Mononuclear cell (primary cell): ENCODE results near the gene RTN4RL2. TPM values are rescaled to one million over a fixed set of nuclear protein-coding genes. Genes with fewer than 3 reads are reported as not detected.
A peak's percentile ranks its signal among the peaks of the same experiment; 100 is the strongest.

Source experiments
- H3K27me3 ChIP-seq: 2 replicates; pipeline ENCODE4 v1.6.0; 2011; ENCODE audit warnings: low read length, control low read depth; ENCODE audit not compliant: insufficient read depth
- H3K4me1 ChIP-seq: 2 replicates; pipeline ENCODE4 v1.5.1; 2011; ENCODE audit warnings: mild to moderate bottlenecking, low read length, control low read depth; ENCODE audit not compliant: insufficient read depth
- H3K4me3 ChIP-seq: 2 replicates; pipeline ENCODE4 v1.5.1; 2011; ENCODE audit warnings: mild to moderate bottlenecking, low read length, moderate library complexity
- H3K9me3 ChIP-seq: 2 replicates; pipeline ENCODE4 v1.5.1; 2011; ENCODE audit warnings: low read depth, mild to moderate bottlenecking, control low read depth, low read length
- total RNA-seq: library from RNA; depleted of rRNA; stranded (reverse); fragments of >200 nt; gene quantifications from one replicate; pipeline ENCODE4 v1.2.3, GENCODE V29; 2012

RTN4RL2 gene
- total RNA-seq, 1 donor, result 0.10 TPM

DNA sequence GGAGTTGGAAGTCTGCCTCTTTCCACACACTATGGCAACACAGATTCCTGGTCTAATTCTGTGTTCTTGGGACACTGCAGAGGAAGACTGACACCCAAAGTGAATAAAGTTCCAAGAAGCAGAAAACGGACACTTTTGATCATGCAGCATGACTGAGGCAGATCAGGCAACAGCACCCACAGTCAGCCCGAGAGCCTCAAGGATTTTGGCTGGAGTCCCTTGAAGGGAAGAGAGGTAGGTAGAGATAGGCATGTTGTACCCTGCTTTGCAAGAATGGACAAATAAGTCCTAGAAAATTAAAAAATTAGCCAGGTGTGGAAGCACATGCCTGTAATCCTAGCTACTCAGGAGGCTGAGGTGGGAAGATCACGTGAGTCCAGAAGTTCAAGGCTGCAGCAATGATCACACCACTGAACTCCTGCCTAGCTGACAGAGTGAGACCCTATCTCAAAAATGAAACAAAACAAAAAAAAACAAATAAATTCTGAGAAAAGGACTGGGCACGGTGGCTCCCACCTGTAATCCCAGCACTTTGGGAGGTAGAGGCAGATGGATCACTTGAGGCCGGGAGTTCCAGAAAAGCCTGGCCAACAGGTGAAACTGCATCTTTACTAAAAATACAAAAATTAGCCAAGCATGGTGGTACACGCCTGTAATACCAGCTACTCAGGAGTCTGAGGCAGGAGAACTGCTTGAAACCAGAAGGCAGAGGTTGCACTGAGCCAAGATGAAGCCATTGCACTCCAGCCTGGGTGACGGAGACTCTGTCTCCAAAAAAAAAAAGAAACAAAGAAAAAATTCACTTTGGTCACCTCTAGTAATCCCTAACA is 48.2 kb downstream of the RTN4RL2 start:
- H3K27me3 ChIP-seq, result no peaks in the 10 kb centered on the region
- no peaks in the 10 kb centered on the region for H3K9me3 ChIP-seq
- H3K4me1 ChIP-seq, result peaks cover 9% of the 10 kb centered on the region
- no peak overlapping the region for H3K4me3 ChIP-seq

DNA sequence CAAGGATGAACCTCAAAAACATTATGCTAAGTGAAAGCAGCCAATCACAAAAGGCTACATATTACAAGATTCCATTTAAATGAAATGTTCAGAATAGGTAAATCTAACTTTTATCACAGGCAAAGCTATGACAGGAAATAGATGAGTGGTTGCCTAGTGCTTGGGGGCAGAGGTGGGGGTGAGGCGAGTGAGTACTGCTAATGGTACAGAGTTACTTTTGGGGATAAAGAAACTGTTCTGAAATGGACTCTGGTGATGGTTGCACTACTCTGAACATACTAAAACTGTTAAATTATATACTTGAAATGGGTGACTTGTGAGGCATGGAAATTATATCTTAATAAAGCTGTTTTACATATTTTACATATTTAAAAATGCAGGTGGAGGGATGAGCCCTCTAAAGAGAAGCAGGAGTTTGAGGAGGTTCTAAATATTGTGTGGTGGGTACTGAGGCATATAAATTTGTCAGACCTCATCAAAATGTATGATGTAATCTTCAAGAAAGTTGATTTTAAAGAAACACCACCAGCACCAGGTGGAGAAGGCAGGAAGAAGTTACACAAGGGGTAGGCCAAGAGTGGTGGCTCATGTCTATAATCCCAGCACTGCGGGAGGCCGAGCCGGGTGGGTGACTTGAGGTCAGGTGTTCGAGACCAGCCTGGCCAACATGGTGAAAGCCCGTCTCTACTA is 51.6 kb downstream of the RTN4RL2 start:
- no peak overlapping the region for H3K4me3 ChIP-seq
- H3K9me3 ChIP-seq, result no peaks in the 10 kb centered on the region
- peaks cover 31% of the 10 kb centered on the region for H3K4me1 ChIP-seq
- H3K27me3 ChIP-seq, result no peaks in the 10 kb centered on the region

DNA sequence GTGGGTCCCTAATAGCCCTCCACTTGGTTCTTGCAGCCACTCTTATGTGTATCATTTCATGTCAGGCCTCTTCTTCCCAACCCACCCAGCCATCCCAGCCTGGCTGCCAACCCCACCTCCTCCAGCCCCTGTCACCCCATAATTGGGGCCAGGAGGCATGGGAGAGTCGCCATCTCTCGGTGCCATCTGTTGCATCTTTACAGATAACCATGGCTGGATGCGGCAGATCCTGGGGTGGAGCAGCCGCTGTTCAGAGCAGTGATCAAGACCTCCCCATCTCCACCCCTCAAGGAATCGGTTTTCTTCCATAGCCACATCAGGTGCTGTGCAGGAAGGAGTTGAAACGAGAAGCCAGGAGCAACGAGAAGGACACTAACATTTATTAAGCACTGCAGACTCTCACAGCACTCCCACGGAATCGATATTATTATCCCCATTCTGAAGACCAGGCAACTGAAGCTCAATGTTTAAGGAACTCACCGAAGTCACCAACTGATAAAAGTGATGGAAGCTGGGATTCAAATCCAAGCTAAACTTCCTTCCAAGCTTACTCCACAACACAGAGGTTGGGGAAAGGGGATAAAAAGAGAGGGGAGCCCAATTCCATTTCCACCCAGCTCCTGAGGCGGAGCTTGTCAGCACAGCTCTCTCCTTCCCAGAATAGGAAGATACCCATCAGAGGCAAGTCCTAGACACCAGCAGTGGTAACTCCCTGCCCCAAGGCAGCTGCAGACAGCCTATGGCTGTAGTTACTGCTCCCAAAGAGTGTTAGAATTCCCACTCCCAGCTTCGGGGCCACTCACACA is 52.5 kb downstream of the RTN4RL2 start:
- Histone ChIP-seq H3K4me1 (peaks cover 31% of the 10 kb centered on the region), H3K4me3 (no peak overlapping the region), H3K9me3 (no peaks in the 10 kb centered on the region), H3K27me3 (no peaks in the 10 kb centered on the region)

DNA sequence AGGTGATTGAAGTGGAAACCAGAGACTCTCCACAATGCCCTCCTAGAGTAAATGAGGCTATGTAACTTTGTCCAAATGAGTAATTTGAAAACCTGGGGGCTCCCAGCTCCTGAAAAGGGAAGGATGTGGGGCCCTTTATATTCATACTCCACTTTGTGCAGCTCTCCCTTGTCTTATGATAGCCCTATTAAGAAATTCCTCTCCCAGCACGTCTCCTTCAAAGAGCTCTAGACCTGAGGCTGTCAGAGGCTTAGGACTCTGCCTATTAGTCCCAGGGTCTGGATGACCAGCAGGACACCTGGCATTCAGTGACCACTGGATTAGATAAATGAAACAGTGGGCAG is 53.1 kb downstream of the RTN4RL2 start:
- Histone ChIP-seq H3K4me3 (no peak overlapping the region), H3K9me3 (no peaks in the 10 kb centered on the region), H3K27me3 (no peaks in the 10 kb centered on the region), H3K4me1 (peaks cover 31% of the 10 kb centered on the region)

DNA sequence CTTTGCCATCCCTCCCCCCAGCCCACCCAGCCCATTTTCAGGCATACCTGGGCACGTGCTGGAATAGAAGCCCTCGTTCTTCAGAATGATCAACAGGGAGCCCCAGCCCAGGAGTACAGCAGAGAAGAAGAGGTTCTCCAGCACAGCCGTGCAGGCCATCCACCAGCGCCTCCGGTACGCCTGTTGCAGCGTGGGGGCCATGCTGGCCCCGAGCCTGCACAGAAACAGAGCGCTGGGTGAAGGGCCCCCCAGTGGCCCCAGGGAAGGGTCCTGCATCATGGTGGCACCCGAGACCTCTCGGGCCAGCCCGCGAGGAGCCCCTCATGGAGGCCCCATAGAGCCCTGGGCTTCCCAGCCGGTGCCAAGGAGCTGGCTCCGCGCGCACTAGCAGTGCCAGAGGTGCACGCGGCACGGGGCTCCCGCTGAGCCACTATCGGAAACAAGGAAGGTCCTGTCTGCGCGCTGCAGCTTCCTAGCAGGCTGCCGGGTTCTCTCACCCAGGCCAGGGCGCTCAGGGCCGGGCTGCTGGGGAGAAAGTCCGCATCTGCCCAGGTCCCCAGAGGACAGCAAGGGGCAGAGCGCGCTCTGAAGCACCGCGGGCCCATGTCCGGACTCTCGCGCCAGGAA is 53.7 kb downstream of the RTN4RL2 start:
- Histone ChIP-seq H3K27me3 (no peaks in the 10 kb centered on the region), H3K9me3 (no peaks in the 10 kb centered on the region), H3K4me1 (peaks cover 31% of the 10 kb centered on the region), H3K4me3 (peak overlapping the region; percentile 65)

DNA sequence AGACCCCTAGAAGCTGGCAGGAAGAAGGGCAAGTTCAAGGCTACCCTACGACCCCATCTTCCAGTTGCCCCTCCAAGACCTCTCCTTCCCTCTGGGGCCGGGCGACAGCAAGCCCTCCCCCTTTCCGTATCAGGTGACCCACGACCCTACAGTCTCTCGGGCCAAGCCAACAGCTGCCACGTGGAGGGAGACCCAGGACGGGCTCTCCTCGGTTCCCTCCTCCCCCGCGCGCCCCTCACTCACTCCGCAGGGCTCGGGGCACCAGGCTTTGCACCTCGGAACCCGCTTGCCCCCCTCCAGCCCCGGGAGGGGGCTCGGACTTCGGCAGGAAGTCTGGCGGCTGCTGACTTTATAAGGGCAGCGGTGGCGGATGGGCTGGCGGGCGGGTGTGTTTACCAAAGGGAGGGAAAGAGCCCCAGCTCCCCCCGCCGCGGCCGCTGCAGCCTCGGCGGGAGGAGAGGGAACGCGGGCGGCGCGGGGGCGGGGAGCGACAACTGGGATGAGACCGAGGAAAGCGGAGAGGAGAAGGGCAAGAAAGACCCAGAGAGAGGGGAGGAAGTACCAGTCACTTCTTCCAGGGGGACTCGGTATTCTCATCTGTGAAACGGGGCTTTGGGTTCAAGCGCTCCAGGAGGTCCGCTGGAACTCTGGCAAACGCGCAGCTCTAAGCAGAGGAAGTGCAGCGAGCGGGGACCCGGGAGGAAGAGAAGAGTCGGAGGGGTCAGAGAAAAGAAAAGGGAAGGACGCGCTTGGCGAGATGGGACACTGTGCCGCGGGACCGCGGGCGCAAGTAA is 54.4 kb downstream of the RTN4RL2 start:
- peaks cover 31% of the 10 kb centered on the region for H3K4me1 ChIP-seq
- H3K4me3 ChIP-seq, result peak overlapping the region; percentile 65
- H3K27me3 ChIP-seq, result no peaks in the 10 kb centered on the region
- H3K9me3 ChIP-seq, result no peaks in the 10 kb centered on the region

DNA sequence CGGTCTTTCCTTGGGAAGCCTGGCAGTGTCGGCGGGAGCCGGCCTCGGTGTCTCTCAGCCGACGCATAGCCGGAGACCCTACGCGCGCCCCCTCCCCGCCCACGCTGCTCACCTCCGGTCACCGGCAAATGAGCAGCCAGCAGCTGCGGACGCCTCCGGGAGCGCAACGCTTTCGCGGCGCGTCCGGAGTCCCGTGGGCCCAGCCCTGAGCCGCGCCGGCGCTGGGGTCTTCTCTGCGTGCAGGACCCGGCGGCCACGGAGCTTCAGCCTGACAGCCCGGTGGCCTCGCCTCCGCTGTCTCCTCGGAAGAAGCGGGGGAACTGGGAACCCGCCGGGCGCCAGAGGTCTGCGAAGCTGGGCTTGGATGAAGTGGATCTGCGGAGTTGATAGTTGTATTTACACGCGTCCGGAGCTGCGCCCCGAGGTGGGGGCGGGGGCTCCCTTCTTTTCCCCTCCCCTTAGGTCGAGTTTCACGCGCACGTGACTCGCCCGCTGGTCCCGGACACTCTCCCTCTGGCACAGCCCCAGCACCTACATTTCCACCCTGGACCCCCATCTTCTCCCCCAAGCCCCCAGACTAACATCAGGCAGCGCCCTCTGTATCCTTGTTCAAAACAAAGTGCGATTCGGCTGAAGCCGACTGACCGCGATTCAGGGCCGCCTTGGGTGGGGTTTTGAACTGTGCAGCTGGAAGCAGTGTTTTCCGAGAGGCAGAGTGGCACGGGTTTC is 55.2 kb downstream of the RTN4RL2 start, which contains the start of gene SLC43A1:
SLC43A1 (minus strand) TSS at position 371 of the 729 bp plus-strand sequence. CDS start 1,591 bp downstream, outside the sequence.
- Histone ChIP-seq H3K27me3 (no peaks in the 10 kb centered on the region), H3K4me3 (peak within 1 kb of the TSS; percentile 65)

DNA sequence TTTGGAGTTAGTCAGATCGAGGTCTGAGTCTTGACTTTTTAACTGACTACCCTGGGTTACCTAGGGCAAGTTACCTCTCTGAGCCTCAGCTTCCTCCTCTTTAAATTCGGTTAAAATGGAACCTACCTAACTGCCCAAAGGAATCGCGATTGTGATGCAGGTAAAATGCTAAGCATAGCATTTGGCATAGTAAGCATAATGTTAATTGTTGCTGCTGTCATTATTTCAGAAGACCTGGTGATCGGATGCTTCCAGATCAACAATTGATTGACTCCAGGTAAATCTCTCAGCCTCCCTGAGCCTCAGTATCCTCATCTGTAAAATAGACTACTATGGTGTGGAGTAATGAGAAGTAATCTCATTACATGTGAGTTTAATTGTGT is 55.7 kb downstream of the RTN4RL2 start:
- Histone ChIP-seq H3K27me3 (no peaks in the 10 kb centered on the region), H3K4me3 (peak overlapping the region; percentile 65), H3K9me3 (no peaks in the 10 kb centered on the region), H3K4me1 (peaks cover 31% of the 10 kb centered on the region)

More for the DNA sequence above, 55.2 kb downstream of the RTN4RL2 start, which contains the start of gene SLC43A1:
- Histone ChIP-seq H3K9me3 (no peaks in the 10 kb centered on the region), H3K4me1 (peaks cover 31% of the 10 kb centered on the region)

DNA sequence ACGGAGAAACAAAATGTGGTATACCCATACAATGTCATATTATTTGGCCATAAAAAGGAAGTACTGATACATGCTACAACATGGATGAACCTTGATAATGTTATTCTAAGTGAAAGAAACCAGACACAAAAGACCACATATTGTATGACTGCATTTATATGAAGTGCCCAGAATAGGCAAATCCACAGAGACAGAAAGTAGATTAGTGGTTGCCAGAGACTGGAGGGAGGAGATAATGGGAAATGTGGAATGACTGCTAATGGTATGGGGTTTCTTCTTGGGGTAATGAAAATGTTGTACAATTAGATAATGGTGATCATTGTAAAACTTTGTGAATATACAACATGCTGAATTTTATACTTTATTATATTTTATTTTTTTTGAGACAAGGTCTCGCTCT is 60.8 kb downstream of the RTN4RL2 start:
- no peak overlapping the region for H3K4me3 ChIP-seq
- H3K27me3 ChIP-seq, result no peaks in the 10 kb centered on the region
- peaks cover 1% of the 10 kb centered on the region for H3K4me1 ChIP-seq
- H3K9me3 ChIP-seq, result no peaks in the 10 kb centered on the region

DNA sequence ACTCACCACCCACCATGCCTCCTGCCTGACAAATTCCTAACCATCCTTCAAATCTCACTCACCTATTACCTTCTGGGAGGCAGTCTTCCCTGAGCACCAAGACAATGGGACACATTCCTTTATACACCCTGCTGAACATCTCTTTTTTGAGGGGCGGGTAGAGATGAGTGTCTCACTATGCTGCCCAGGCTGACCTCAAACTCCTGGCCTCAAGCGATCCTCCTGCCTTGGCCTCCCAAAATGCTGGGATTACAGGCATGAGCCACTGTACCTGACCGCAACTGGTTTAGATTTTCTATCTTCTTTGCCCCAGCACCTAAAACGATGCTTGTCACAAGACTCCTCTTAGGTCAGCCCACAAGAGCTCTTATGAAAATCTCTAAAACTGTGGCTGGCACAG is 63.1 kb downstream of the RTN4RL2 start:
- H3K27me3 ChIP-seq, result no peaks in the 10 kb centered on the region
- H3K4me3 ChIP-seq, result no peak overlapping the region
- no peaks in the 10 kb centered on the region for H3K4me1 ChIP-seq
- no peaks in the 10 kb centered on the region for H3K9me3 ChIP-seq

Other genes with a start within 250 kb of the RTN4RL2 start
- gene APLNR, start 223.3 kb upstream of the RTN4RL2 start, total RNA-seq, result not detected
- gene TNKS1BP1, start 135.6 kb upstream of the RTN4RL2 start, total RNA-seq, result 4.2 TPM
- gene SSRP1, start 124.6 kb upstream of the RTN4RL2 start, total RNA-seq, result 22.7 TPM
- not detected for gene P2RX3, start 122.2 kb upstream of the RTN4RL2 start, total RNA-seq
- gene PRG3, start 79.4 kb upstream of the RTN4RL2 start, total RNA-seq, result not detected
- gene PRG2, start 69.9 kb upstream of the RTN4RL2 start, total RNA-seq, result 0.21 TPM
- gene SLC43A3, start 33.4 kb upstream of the RTN4RL2 start, total RNA-seq, result 41.9 TPM
- 4.6 TPM for gene SLC43A1, start 55.2 kb downstream of the RTN4RL2 start, total RNA-seq
- gene TIMM10, start 70.2 kb downstream of the RTN4RL2 start, total RNA-seq, result 4.8 TPM
- gene SMTNL1, start 77.1 kb downstream of the RTN4RL2 start, total RNA-seq, result 0.10 TPM
- 40.1 TPM for gene UBE2L6, start 107.1 kb downstream of the RTN4RL2 start, total RNA-seq
- gene SERPING1, start 137.2 kb downstream of the RTN4RL2 start, total RNA-seq, result 2.4 TPM
- 1.3 TPM for gene YPEL4, start 189.4 kb downstream of the RTN4RL2 start, total RNA-seq
- gene CLP1, start 197.2 kb downstream of the RTN4RL2 start, total RNA-seq, result 53.4 TPM
- 48.9 TPM for gene ZDHHC5, start 207.6 kb downstream of the RTN4RL2 start, total RNA-seq